ENCODE measurements around the gene TMCC1. TPM values are rescaled to one million over a fixed set of nuclear protein-coding genes. Genes with fewer than 3 reads are reported as not detected.

The TMCC1 gene
- total and polyA plus RNA-seq, 4 donors, result 10.2 to 60.0 (median 11.0) TPM

DNA sequence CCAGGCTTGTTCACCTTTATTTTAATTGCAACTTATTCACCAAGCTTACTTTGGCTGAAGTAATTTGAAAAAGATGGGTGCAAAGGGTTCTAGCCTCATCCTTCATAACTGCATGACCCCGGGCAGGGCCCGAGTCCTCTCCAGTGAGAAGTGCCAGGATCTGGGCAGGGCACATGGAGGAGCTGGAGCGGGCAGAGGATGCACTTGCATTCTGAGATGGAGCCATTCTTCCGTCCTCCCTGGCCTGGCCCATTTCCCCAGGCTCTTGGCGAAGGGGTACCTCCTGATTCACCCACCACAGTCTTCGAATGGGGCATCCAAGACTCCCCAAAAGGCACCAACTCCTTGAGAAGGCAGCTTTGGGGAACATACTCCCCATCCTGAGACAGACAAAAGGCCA lies 264.5 kb downstream of the TMCC1 start:
- H3K4me3 ChIP-seq (ENCODE audit: low read depth in 1 of 3, low read length in 3 of 3), result no peak overlapping the region
- H3K36me3 ChIP-seq (ENCODE audit: control insufficient read depth in 4 of 4, insufficient read depth in 3 of 4, low read depth in 1 of 4, low read length in 3 of 4), result no peaks in the 10 kb centered on the region
- H3K4me1 ChIP-seq (ENCODE audit: control insufficient read depth in 4 of 4, insufficient read depth in 4 of 4, low read length in 3 of 4), result peaks cover 2 to 34% (median 22%) of the 10 kb centered on the region in 4 donors
- H3K9ac ChIP-seq (ENCODE audit: low read depth in 1 of 2, low read length in 2 of 2), result no peak overlapping the region
- no peak for TF ChIP-seq NR2F2 (IDR thresholded peaks at IDR 0.05)
- TF ChIP-seq, protein P1, sequence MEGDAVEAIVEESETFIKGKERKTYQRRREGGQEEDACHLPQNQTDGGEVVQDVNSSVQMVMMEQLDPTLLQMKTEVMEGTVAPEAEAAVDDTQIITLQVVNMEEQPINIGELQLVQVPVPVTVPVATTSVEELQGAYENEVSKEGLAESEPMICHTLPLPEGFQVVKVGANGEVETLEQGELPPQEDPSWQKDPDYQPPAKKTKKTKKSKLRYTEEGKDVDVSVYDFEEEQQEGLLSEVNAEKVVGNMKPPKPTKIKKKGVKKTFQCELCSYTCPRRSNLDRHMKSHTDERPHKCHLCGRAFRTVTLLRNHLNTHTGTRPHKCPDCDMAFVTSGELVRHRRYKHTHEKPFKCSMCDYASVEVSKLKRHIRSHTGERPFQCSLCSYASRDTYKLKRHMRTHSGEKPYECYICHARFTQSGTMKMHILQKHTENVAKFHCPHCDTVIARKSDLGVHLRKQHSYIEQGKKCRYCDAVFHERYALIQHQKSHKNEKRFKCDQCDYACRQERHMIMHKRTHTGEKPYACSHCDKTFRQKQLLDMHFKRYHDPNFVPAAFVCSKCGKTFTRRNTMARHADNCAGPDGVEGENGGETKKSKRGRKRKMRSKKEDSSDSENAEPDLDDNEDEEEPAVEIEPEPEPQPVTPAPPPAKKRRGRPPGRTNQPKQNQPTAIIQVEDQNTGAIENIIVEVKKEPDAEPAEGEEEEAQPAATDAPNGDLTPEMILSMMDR (IDR thresholded peaks at IDR 0.05; ENCODE audit: low read depth, low read length, missing input control), result no peak
- WGBS, result 80% methylated on average over 6 of the region's 6 CpGs
- H3K27me3 ChIP-seq (ENCODE audit: control insufficient read depth in 4 of 4, insufficient read depth in 4 of 4, low read length in 3 of 4), result no peaks in the 10 kb centered on the region
- H3K27ac ChIP-seq (ENCODE audit: low read depth in 1 of 2, low read length in 2 of 2), result no peak overlapping the region
- H3K9me3 ChIP-seq (ENCODE audit: control insufficient read depth in 4 of 4, low read length in 3 of 4), result no peaks in the 10 kb centered on the region
- no peak for DNase-seq (ENCODE audit: low spot score)

DNA sequence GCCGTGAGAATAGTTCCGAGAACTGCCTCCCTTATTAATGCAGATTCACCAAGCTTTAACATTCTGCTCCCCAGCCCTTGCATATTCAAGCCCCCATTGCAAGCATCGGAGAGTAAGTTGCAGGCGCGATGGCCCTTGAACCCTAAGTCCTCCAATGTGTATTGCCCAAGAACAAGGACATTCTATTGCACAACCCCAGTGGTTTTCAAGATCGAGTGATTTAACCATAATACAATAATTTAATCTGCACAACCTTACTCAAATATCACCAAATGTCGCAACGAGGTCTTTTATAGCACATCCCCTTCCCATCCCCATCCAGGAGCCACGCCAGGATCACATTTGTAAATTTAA lies 265.4 kb downstream of the TMCC1 start:
- Histone ChIP-seq H3K9ac (ENCODE audit: low read depth in 1 of 2, low read length in 2 of 2) (peak overlapping the region in 1 of 2 donors; percentile 42), H3K9me3 (ENCODE audit: control insufficient read depth in 4 of 4, low read length in 3 of 4) (no peaks in the 10 kb centered on the region), H3K36me3 (ENCODE audit: control insufficient read depth in 4 of 4, insufficient read depth in 3 of 4, low read depth in 1 of 4, low read length in 3 of 4) (no peaks in the 10 kb centered on the region), H3K4me3 (ENCODE audit: low read depth in 1 of 3, low read length in 3 of 3) (peak overlapping the region; percentile 73 to 76 (median 73)), H3K27me3 (ENCODE audit: control insufficient read depth in 4 of 4, insufficient read depth in 4 of 4, low read length in 3 of 4) (no peaks in the 10 kb centered on the region), H3K27ac (ENCODE audit: low read depth in 1 of 2, low read length in 2 of 2) (peak overlapping the region; percentile 94 to 96), H3K4me1 (ENCODE audit: control insufficient read depth in 4 of 4, insufficient read depth in 4 of 4, low read length in 3 of 4) (peaks cover 2 to 35% (median 24%) of the 10 kb centered on the region in 4 donors)
- 13% methylated on average over 9 of the region's 9 CpGs for WGBS
- TF ChIP-seq, protein P2, sequence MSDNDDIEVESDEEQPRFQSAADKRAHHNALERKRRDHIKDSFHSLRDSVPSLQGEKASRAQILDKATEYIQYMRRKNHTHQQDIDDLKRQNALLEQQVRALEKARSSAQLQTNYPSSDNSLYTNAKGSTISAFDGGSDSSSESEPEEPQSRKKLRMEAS (IDR thresholded peaks at IDR 0.05), result no peak
- TF ChIP-seq YY1 (IDR thresholded peaks at IDR 0.05), result no peak
- peak in 1 of 2 donors; percentile 32 for TF ChIP-seq RXRA (IDR thresholded peaks at IDR 0.05)
- TF ChIP-seq SP1 (IDR thresholded peaks at IDR 0.05), result no peak
- peak; percentile 63 for TF ChIP-seq HNF4A (conservative IDR thresholded peaks at IDR 0.05)
- no peak for DNase-seq (ENCODE audit: low spot score)

DNA sequence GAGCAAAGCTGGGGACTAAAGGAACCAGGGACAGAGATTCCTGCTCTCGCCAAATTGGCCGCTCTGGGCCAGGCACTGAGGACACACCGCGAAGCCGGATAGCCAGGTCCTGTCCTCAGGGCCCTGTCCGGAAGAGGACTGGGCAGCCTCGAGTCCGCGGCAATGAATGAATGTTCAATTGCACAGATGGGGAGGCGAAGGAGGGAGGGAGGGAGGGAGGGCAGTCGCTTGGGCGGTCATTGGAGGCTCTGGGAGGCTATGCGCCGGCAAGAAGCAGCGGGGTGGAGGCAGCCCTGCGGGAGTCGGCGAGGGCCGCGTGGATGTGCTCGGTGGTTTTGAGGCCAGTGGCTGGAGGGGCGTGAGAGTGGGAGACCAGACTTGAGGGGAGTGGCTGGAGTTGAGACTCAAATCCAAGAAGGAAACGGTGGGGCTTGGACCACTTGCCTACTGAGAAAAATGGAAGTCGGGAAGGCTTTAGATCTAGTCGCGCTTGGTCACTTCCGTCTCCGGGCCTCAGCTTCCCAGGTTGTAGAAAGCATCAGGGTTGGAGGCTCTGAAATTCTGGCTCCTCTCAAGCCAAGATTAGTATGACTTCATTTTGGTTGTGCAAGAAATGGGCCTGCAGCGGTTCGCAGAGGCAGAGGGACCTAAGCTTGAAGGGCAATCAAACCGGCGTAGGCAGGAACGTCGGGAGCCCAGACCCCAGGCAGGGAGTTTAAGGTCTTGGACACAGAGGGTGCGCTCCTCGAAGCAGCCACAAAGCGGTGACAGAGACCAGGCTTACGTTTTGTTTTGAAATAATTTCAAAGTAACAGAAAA lies 266.0 kb downstream of the TMCC1 start:
- H3K4me1 ChIP-seq (ENCODE audit: control insufficient read depth in 4 of 4, insufficient read depth in 4 of 4, low read length in 3 of 4), result peaks cover 2 to 36% (median 24%) of the 10 kb centered on the region in 4 donors
- H3K27ac ChIP-seq (ENCODE audit: low read depth in 1 of 2, low read length in 2 of 2), result peak overlapping the region; percentile 94 to 96
- WGBS, result under 1% methylated on average over 38 of the region's 38 CpGs
- H3K4me3 ChIP-seq (ENCODE audit: low read depth in 1 of 3, low read length in 3 of 3), result peak overlapping the region; percentile 73 to 76 (median 73)
- H3K36me3 ChIP-seq (ENCODE audit: control insufficient read depth in 4 of 4, insufficient read depth in 3 of 4, low read depth in 1 of 4, low read length in 3 of 4), result no peaks in the 10 kb centered on the region
- DNase-seq (ENCODE audit: low spot score), result peak; percentile 61
- H3K9me3 ChIP-seq (ENCODE audit: control insufficient read depth in 4 of 4, low read length in 3 of 4), result no peaks in the 10 kb centered on the region
- H3K9ac ChIP-seq (ENCODE audit: low read depth in 1 of 2, low read length in 2 of 2), result peak overlapping the region; percentile 63 to 67
- no peaks in the 10 kb centered on the region for H3K27me3 ChIP-seq (ENCODE audit: control insufficient read depth in 4 of 4, insufficient read depth in 4 of 4, low read length in 3 of 4)
- TF ChIP-seq HNF4A (conservative IDR thresholded peaks at IDR 0.05) (no peak), GABPA (IDR thresholded peaks at IDR 0.05 in 1 of 2, conservative IDR thresholded peaks at IDR 0.05 in 1 of 2) (peak; percentile 25 to 44), FOXA1 (IDR thresholded peaks at IDR 0.05) (no peak), RAD21 (IDR thresholded peaks at IDR 0.05) (peak; percentile 92 to 96), FOXA2 (IDR thresholded peaks at IDR 0.05) (no peak), EGR1 (IDR thresholded peaks at IDR 0.05; ENCODE audit: low read depth in 2 of 2) (no peak), NR2F2 (IDR thresholded peaks at IDR 0.05) (no peak), RXRA (IDR thresholded peaks at IDR 0.05) (peak in 1 of 2 donors; percentile 9), HNF4G (IDR thresholded peaks at IDR 0.05) (no peak), YY1 (IDR thresholded peaks at IDR 0.05) (peak; percentile 68), JUND (IDR thresholded peaks at IDR 0.05) (peak in 1 of 2 donors; percentile 10), TAF1 (conservative IDR thresholded peaks at IDR 0.05) (peak; percentile 34)
- TF ChIP-seq, protein P2 (IDR thresholded peaks at IDR 0.05), result no peak
- TF ChIP-seq, protein P1 (IDR thresholded peaks at IDR 0.05; ENCODE audit: low read depth, low read length, missing input control), result peak; percentile 79
- TF ChIP-seq, protein P3, sequence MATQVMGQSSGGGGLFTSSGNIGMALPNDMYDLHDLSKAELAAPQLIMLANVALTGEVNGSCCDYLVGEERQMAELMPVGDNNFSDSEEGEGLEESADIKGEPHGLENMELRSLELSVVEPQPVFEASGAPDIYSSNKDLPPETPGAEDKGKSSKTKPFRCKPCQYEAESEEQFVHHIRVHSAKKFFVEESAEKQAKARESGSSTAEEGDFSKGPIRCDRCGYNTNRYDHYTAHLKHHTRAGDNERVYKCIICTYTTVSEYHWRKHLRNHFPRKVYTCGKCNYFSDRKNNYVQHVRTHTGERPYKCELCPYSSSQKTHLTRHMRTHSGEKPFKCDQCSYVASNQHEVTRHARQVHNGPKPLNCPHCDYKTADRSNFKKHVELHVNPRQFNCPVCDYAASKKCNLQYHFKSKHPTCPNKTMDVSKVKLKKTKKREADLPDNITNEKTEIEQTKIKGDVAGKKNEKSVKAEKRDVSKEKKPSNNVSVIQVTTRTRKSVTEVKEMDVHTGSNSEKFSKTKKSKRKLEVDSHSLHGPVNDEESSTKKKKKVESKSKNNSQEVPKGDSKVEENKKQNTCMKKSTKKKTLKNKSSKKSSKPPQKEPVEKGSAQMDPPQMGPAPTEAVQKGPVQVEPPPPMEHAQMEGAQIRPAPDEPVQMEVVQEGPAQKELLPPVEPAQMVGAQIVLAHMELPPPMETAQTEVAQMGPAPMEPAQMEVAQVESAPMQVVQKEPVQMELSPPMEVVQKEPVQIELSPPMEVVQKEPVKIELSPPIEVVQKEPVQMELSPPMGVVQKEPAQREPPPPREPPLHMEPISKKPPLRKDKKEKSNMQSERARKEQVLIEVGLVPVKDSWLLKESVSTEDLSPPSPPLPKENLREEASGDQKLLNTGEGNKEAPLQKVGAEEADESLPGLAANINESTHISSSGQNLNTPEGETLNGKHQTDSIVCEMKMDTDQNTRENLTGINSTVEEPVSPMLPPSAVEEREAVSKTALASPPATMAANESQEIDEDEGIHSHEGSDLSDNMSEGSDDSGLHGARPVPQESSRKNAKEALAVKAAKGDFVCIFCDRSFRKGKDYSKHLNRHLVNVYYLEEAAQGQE (IDR thresholded peaks at IDR 0.05), result no peak

All from liver (tissue), 9 donors.